ENCODE results near the gene U2AF2. TPM values are rescaled to one million over a fixed set of nuclear protein-coding genes. Genes with fewer than 3 reads are reported as not detected.
A peak's percentile ranks its signal among the peaks of the same experiment; 100 is the strongest.

The U2AF2 gene
- total and polyA plus RNA-seq, 9 of the 15 experiments (the other 6 are each of a cell fraction or from before 2014, with no cell fraction given), result 3.0 to 331 (median 157) TPM

GRCh38 chr19:55653651-55654322 lies 1.0 kb upstream of the U2AF2 start (continued):
- TF ChIP-seq GATAD2A (IDR thresholded peaks at IDR 0.05) (peak; percentile 88), ZNF518B (CRISPR knock-in tag; IDR thresholded peaks at IDR 0.05) (no peak), HEY1 (CRISPR knock-in tag; IDR thresholded peaks at IDR 0.05; ENCODE audit: borderline replicate concordance) (no peak), TEAD1 (CRISPR knock-in tag; IDR thresholded peaks at IDR 0.05) (peak in 1 of 2 experiments; percentile 64; a peak in 2 of 4 replicates), ZNF407 (IDR thresholded peaks at IDR 0.05; ENCODE audit: low read depth) (no peak), SIN3A (IDR thresholded peaks at IDR 0.05; ENCODE audit: borderline replicate concordance in 2 of 2, control insufficient read depth in 1 of 2, low read depth in 2 of 2, low read length in 2 of 2) (peak; percentile 34 to 72; a peak in 2 of 4 replicates), KHSRP (IDR thresholded peaks at IDR 0.05) (no peak), KDM1A (IDR thresholded peaks at IDR 0.05) (no peak), FOXK1 (CRISPR knock-in tag; IDR thresholded peaks at IDR 0.05; ENCODE audit: borderline replicate concordance) (no peak), SIN3B (IDR thresholded peaks at IDR 0.05; ENCODE audit: low read depth) (peak; percentile 11; the same call in 1 of the 2 replicates), POLR3A (IDR thresholded peaks at IDR 0.05; ENCODE audit: borderline replicate concordance, extremely low read depth, insufficient read depth, insufficient read length) (no peak), EGR1 (conservative IDR thresholded peaks at IDR 0.05) (no peak), DLX4 (CRISPR knock-in tag; IDR thresholded peaks at IDR 0.05) (no peak), TFAP4 (CRISPR knock-in tag; IDR thresholded peaks at IDR 0.05; ENCODE audit: borderline replicate concordance) (peak; percentile 97)

Data from K562 (cell line).